HG03060 (cell line): Measurements from ENCODE around the gene MEP1A.
"Not testable (repeated sequence)": the region's sequence is repeated elsewhere in the genome, so short reads cannot be mapped to it uniquely, and the experiment has no call there.

Experiments used
- ATAC-seq: cut with Tn5 transposase; IDR thresholded peaks from one replicate; pipeline ENCODE4 v1.9.1; 2021; ENCODE audit warnings: low read depth, moderate number of reproducible peaks; ENCODE audit not compliant: unreplicated experiment

MEP1A gene

GRCh38 chr6:46793138-46793537, at the start of gene MEP1A:
MEP1A (plus strand) TSS chr6:46793389; CDS start chr6:46793399, 10 bp downstream.
- ATAC-seq, result no peak

GRCh38 chr6:46743425-46744158, 49.6 kb upstream of the MEP1A start:
- no peak for ATAC-seq

- ATAC-seq, result not testable (repeated sequence)
These were observed 48.9 kb upstream of the MEP1A start for GRCh38 chr6:46744159-46744725.

- no peak for ATAC-seq
These were observed 47.2 kb upstream of the MEP1A start for GRCh38 chr6:46745973-46746372.

GRCh38 chr6:46746696-46747095, 46.5 kb upstream of the MEP1A start, which contains the start of gene ANKRD66:
ANKRD66 (plus strand) TSS chr6:46746933; CDS start chr6:46751949, 5,016 bp downstream.
- ATAC-seq, result no peak

GRCh38 chr6:46748940-46749503, 44.2 kb upstream of the MEP1A start:
- ATAC-seq, result no peak

- ATAC-seq, result no peak
These were observed 43.5 kb upstream of the MEP1A start for GRCh38 chr6:46749731-46750130.

GRCh38 chr6:46751658-46752057, 41.5 kb upstream of the MEP1A start:
- ATAC-seq, result no peak

- ATAC-seq, result no peak
These were observed 37.3 kb upstream of the MEP1A start for GRCh38 chr6:46755865-46756264.

GRCh38 chr6:46756469-46757213, 36.5 kb upstream of the MEP1A start:
- ATAC-seq, result no peak

GRCh38 chr6:46757214-46757596, 36.0 kb upstream of the MEP1A start:
- ATAC-seq, result no peak

GRCh38 chr6:46758960-46759753, 34.0 kb upstream of the MEP1A start:
- ATAC-seq, result no peak

GRCh38 chr6:46760925-46761324, 32.3 kb upstream of the MEP1A start:
- ATAC-seq, result no peak

- no peak for ATAC-seq
These were observed 29.7 kb upstream of the MEP1A start for GRCh38 chr6:46763466-46763865.

GRCh38 chr6:46764280-46764679, 28.9 kb upstream of the MEP1A start:
- ATAC-seq, result not testable (repeated sequence)

GRCh38 chr6:46764961-46765360, 28.2 kb upstream of the MEP1A start:
- ATAC-seq, result no peak

GRCh38 chr6:46772016-46772415, 21.2 kb upstream of the MEP1A start:
- ATAC-seq, result no peak

- no peak for ATAC-seq
These were observed 20.4 kb upstream of the MEP1A start for GRCh38 chr6:46772762-46773161.

GRCh38 chr6:46773201-46773855, 19.9 kb upstream of the MEP1A start:
- ATAC-seq, result no peak

- not testable (repeated sequence) for ATAC-seq
These were observed 18.5 kb upstream of the MEP1A start for GRCh38 chr6:46774736-46775135.
